ENCODE measurements around the gene MMRN2. TPM values are rescaled to one million over a fixed set of nuclear protein-coding genes. Genes with fewer than 3 reads are reported as not detected.

Gene MMRN2
- total RNA-seq, 2 experiments from 2014 or later = not detected

- no peaks in the 10 kb centered on the region for H3K27me3 Mint-ChIP-seq
- peaks cover 37% of the 10 kb centered on the region for H3K36me3 Mint-ChIP-seq (ENCODE audit: low read depth)
- no peaks in the 10 kb centered on the region for H3K9me3 Mint-ChIP-seq
- DNase-seq = no peak
- H3K4me1 Mint-ChIP-seq = no peaks in the 10 kb centered on the region
- H3K27ac Mint-ChIP-seq = no peak overlapping the region
- POLR2A ChIA-PET = no interaction called here
- no peak overlapping the region for H3K4me3 Mint-ChIP-seq
- CTCF ChIA-PET = no interaction called here
These were observed 39.4 kb downstream of the MMRN2 start for GRCh38 chr10:86918022-86918471.

- no peaks in the 10 kb centered on the region for H3K9me3 Mint-ChIP-seq
- CTCF ChIA-PET = no interaction called here
- no peak overlapping the region for H3K27ac Mint-ChIP-seq
- H3K27me3 Mint-ChIP-seq = no peaks in the 10 kb centered on the region
- no peaks in the 10 kb centered on the region for H3K4me1 Mint-ChIP-seq
- DNase-seq = no peak
- POLR2A ChIA-PET = no interaction called here
- no peak overlapping the region for H3K4me3 Mint-ChIP-seq
- H3K36me3 Mint-ChIP-seq (ENCODE audit: low read depth) = peaks cover 30% of the 10 kb centered on the region
These were observed 42.7 kb downstream of the MMRN2 start for GRCh38 chr10:86914734-86915133.

DNA sequence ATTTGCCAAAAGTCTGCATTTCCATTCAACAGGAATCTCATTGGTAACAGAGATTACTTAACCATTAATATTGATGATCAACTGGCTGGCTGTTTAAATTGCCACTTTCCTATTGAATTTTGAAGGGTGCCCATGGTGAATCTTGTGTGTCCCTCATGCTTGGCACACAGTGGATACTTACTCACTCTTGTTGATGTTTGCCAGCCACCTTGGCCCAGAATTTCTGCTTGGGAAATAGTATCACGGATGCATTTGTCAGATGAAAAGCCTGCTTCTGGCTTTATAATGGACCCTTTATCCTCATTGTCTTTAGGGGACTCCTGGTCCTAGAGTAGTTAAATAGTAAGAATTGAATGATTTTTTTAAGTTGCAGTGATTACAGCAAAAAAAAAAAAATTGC, 52.0 kb downstream of the MMRN2 start:
- Mint-ChIP-seq H3K4me3 (no peak overlapping the region), H3K4me1 (no peaks in the 10 kb centered on the region), H3K27ac (no peak overlapping the region), H3K9me3 (peaks cover 4% of the 10 kb centered on the region), H3K27me3 (no peaks in the 10 kb centered on the region), H3K36me3 (ENCODE audit: low read depth) (peaks cover 17% of the 10 kb centered on the region)
- ChIA-PET CTCF (interaction anchor here (0.6 kb wide), 1 partner anchor 18 kb away, joined by 3 read pairs; no protein-coding TSS in a partner anchor), POLR2A (interaction anchor here (1.1 kb wide), 1 partner anchor 194 kb away, joined by 3 read pairs; no protein-coding TSS in a partner anchor)
- DNase-seq = no peak

GRCh38 chr10:86904600-86904999, 52.8 kb downstream of the MMRN2 start:
- Mint-ChIP-seq H3K9me3 (peaks cover 4% of the 10 kb centered on the region), H3K36me3 (ENCODE audit: low read depth) (peaks cover 17% of the 10 kb centered on the region), H3K27ac (no peak overlapping the region), H3K4me3 (no peak overlapping the region), H3K4me1 (no peaks in the 10 kb centered on the region), H3K27me3 (no peaks in the 10 kb centered on the region)
- ChIA-PET CTCF (no interaction called here), POLR2A (no interaction called here)
- no peak for DNase-seq

- POLR2A ChIA-PET = no interaction called here
- H3K9me3 Mint-ChIP-seq = no peaks in the 10 kb centered on the region
- CTCF ChIA-PET = interaction anchor here (0.7 to 5.9 kb wide), 8 partner anchors 11 to 212 kb away, joined by 3 to 28 read pairs (median 4); no protein-coding TSS in a partner anchor
- no peak for DNase-seq
- H3K4me3 Mint-ChIP-seq = no peak overlapping the region
- no peaks in the 10 kb centered on the region for H3K27me3 Mint-ChIP-seq
- H3K36me3 Mint-ChIP-seq (ENCODE audit: low read depth) = peaks cover 10% of the 10 kb centered on the region
- no peak overlapping the region for H3K27ac Mint-ChIP-seq
- H3K4me1 Mint-ChIP-seq = no peaks in the 10 kb centered on the region
These were observed 56.5 kb downstream of the MMRN2 start for GRCh38 chr10:86900955-86901354.

GRCh38 chr10:86899670-86900276, 57.6 kb downstream of the MMRN2 start:
- POLR2A ChIA-PET = interaction anchor here (0.7 to 0.9 kb wide), 2 partner anchors 206 to 499 kb away, joined by 3 to 5 read pairs; no protein-coding TSS in a partner anchor
- H3K36me3 Mint-ChIP-seq (ENCODE audit: low read depth) = peaks cover 4% of the 10 kb centered on the region
- peak; percentile 43 for DNase-seq
- H3K27ac Mint-ChIP-seq = no peak overlapping the region
- H3K4me1 Mint-ChIP-seq = no peaks in the 10 kb centered on the region
- H3K4me3 Mint-ChIP-seq = no peak overlapping the region
- CTCF ChIA-PET = interaction anchor here (0.7 to 5.9 kb wide), 8 partner anchors 10 to 211 kb away, joined by 3 to 28 read pairs (median 4); no protein-coding TSS in a partner anchor
- H3K9me3 Mint-ChIP-seq = no peaks in the 10 kb centered on the region
- H3K27me3 Mint-ChIP-seq = no peaks in the 10 kb centered on the region

DNA sequence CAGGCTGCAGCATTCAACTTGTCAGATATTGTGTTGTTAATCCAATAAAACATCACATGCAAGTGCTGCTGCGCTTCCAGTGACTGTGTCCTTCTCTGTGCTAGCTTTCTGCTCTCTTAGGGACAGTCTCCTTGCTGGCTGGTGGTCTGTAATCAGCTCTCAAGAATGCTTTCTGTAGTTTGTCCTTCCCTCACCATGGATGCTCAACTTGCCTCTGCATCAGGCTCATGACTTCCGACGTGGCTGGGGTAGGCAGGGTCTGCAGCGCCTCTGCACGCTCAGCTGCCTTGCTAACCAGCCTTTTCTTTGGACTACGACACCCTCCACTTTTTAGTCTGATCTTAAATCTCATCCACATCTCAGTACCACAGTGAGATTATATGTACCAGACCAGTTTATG, 58.3 kb downstream of the MMRN2 start:
- H3K36me3 Mint-ChIP-seq (ENCODE audit: low read depth) = peaks cover 2% of the 10 kb centered on the region
- no peak overlapping the region for H3K4me3 Mint-ChIP-seq
- no peaks in the 10 kb centered on the region for H3K4me1 Mint-ChIP-seq
- H3K27me3 Mint-ChIP-seq = no peaks in the 10 kb centered on the region
- no peaks in the 10 kb centered on the region for H3K9me3 Mint-ChIP-seq
- H3K27ac Mint-ChIP-seq = no peak overlapping the region
- POLR2A ChIA-PET = interaction anchor here (1.3 kb wide), 1 partner anchor 10 kb away, joined by 3 read pairs; no protein-coding TSS in a partner anchor
- DNase-seq = no peak
- CTCF ChIA-PET = interaction anchor here (1.3 to 5.9 kb wide), 4 partner anchors 193 to 211 kb away, joined by 3 to 28 read pairs (median 8); no protein-coding TSS in a partner anchor

DNA sequence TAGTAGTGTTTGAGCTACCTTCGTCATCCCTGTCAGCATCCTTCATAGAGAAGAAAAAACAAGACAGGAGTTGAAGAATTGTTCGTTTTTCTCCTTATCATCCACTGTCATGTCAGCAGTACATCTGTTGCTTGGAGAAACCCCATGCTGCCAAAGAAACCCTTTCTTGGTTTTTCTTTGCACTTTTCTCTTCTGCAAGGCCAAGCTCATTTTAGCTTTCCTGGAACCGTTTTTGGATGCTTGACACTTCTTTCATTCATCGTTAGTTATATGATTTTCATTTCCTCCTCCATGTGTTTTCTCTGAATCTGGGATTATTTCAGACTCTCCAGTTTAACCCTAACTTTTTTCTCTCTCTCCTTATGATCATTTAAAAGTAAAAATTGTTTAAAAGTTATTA, 58.9 kb downstream of the MMRN2 start:
- POLR2A ChIA-PET = interaction anchor here (1.3 kb wide), 1 partner anchor 10 kb away, joined by 3 read pairs; no protein-coding TSS in a partner anchor
- H3K4me3 Mint-ChIP-seq = no peak overlapping the region
- H3K4me1 Mint-ChIP-seq = no peaks in the 10 kb centered on the region

GRCh38 chr10:86889997-86890396, 67.4 kb downstream of the MMRN2 start:
- H3K9me3 Mint-ChIP-seq = no peaks in the 10 kb centered on the region
- ChIA-PET CTCF (interaction anchor here (0.5 to 1.8 kb wide), 3 partner anchors 11 to 201 kb away, joined by 3 to 4 read pairs (median 3); no protein-coding TSS in a partner anchor), POLR2A (interaction anchor here (1.3 to 1.8 kb wide), 2 partner anchors 11 to 178 kb away, joined by 3 to 5 read pairs; no protein-coding TSS in a partner anchor)
- peaks cover 14% of the 10 kb centered on the region for H3K4me1 Mint-ChIP-seq
- no peaks in the 10 kb centered on the region for H3K27me3 Mint-ChIP-seq
- no peak for DNase-seq
- no peak overlapping the region for H3K4me3 Mint-ChIP-seq
- H3K36me3 Mint-ChIP-seq (ENCODE audit: low read depth) = peaks cover 5% of the 10 kb centered on the region
- H3K27ac Mint-ChIP-seq = no peak overlapping the region

More for the DNA sequence above, 58.9 kb downstream of the MMRN2 start:
- DNase-seq = no peak
- Mint-ChIP-seq H3K27me3 (no peaks in the 10 kb centered on the region), H3K36me3 (ENCODE audit: low read depth) (no peaks in the 10 kb centered on the region), H3K9me3 (no peaks in the 10 kb centered on the region), H3K27ac (no peak overlapping the region)
- CTCF ChIA-PET = interaction anchor here (2.2 to 5.9 kb wide), 2 partner anchors 205 to 210 kb away, joined by 11 to 28 read pairs; no protein-coding TSS in a partner anchor

DNA sequence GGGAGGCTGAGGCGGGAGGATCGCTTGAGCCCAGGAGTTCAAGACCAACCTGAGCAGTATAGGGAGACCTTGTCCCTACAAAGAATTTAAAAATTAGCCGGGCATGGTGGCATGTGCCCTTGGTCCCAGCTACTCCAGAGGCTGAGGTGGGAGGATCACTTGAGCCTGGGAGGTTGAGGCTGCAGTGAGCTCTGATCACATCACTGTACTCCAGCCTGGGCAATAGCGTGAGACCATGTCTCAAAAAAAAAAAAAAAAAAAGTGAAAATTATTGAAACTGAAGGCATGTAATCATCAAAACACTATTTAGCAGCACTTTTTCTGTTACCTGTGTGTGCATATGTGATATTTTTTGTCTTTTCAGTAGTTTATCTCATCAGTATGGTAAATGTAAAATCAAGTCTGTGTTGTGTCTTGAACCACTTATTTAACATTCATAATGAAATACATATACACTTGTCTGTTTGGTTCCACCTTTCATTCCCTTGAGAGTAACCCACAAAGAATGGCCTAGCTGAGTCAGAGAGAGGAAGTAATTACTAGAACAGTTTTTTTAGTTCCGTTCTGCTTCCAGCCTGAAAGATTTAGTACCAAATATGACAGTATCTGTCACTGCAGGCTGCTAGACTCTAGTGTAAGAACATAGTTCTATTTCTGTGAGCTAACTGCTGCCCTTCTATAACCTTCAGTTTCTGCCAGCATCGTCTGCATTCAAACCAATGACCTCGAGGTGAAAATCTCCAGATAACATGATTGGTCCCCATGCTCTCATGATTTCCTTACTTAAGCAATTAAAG, 68.6 kb downstream of the MMRN2 start:
- Mint-ChIP-seq H3K36me3 (ENCODE audit: low read depth) (peaks cover 5% of the 10 kb centered on the region), H3K4me3 (no peak overlapping the region), H3K9me3 (no peaks in the 10 kb centered on the region), H3K4me1 (peaks cover 14% of the 10 kb centered on the region), H3K27me3 (no peaks in the 10 kb centered on the region), H3K27ac (peak overlapping the region; percentile 51)
- POLR2A ChIA-PET = interaction anchor here (0.7 to 1.8 kb wide), 2 partner anchors 10 to 176 kb away, joined by 3 to 5 read pairs; no protein-coding TSS in a partner anchor
- no peak for DNase-seq
- CTCF ChIA-PET = interaction anchor here (1.1 to 1.8 kb wide), 3 partner anchors 12 to 200 kb away, joined by 3 to 4 read pairs (median 3); no protein-coding TSS in a partner anchor
